Left renal pelvis (tissue), 4 donors: Measurements from ENCODE around the gene RDH8. TPM values are rescaled to one million over a fixed set of nuclear protein-coding genes. Genes with fewer than 3 reads are reported as not detected.

Experiments
- DNase-seq, 4 donors: peaks; one replicate each; pipeline ENCODE4 v3.0.0-alpha.2; 2013; ENCODE audit warnings: low read depth in 4 of 4, low spot score in 3 of 4
- polyA plus RNA-seq, 4 donors: library from polyadenylated mRNA; unstranded; fragments of 120-200 nt; gene quantifications; one replicate each; pipeline ENCODE4 v1.2.1, GENCODE V29; 2013; ENCODE audit not compliant: insufficient read length in 4 of 4

Gene RDH8
- polyA plus RNA-seq, 4 donors = not detected

- DNase-seq = no peak
These were observed 20.3 kb downstream of the RDH8 start for GRCh38 chr19:10033614-10034013.

GRCh38 chr19:10036601-10037071 is 23.4 kb downstream of the RDH8 start:
- no peak for DNase-seq

GRCh38 chr19:10037367-10037766 is 24.1 kb downstream of the RDH8 start:
- no peak for DNase-seq

- no peak for DNase-seq
These were observed 24.5 kb downstream of the RDH8 start for GRCh38 chr19:10037809-10038208.

GRCh38 chr19:10043286-10043927 is 30.1 kb downstream of the RDH8 start:
- peak in 1 of 4 donors; percentile 18 for DNase-seq

GRCh38 chr19:10044390-10044789 is 31.1 kb downstream of the RDH8 start:
- DNase-seq = no peak

GRCh38 chr19:10045371-10045770 is 32.1 kb downstream of the RDH8 start:
- DNase-seq = no peak

- DNase-seq = no peak
These were observed 36.3 kb downstream of the RDH8 start for GRCh38 chr19:10049626-10050025.

- DNase-seq = no peak
These were observed 39.5 kb downstream of the RDH8 start for GRCh38 chr19:10052602-10053360.

- DNase-seq = no peak
These were observed 48.5 kb downstream of the RDH8 start for GRCh38 chr19:10061717-10062310.

GRCh38 chr19:10068205-10068604 is 54.9 kb downstream of the RDH8 start:
- no peak for DNase-seq

GRCh38 chr19:10069046-10069445 is 55.8 kb downstream of the RDH8 start:
- DNase-seq = no peak

GRCh38 chr19:10070730-10071446 is 57.6 kb downstream of the RDH8 start:
- no peak for DNase-seq

Other genes starting within 250 kb of the RDH8 start
- 10 to 100 TPM; 16.3 to 34.3 (median 21.7) TPM for gene ZNF846, start 244.7 kb upstream of the RDH8 start, polyA plus RNA-seq
- 10 to 100 TPM; 26.2 to 39.6 (median 30.9) TPM for gene FBXL12, start 194.4 kb upstream of the RDH8 start, polyA plus RNA-seq
- gene UBL5, start 185.6 kb upstream of the RDH8 start, polyA plus RNA-seq = 100 to 1,000 TPM; 217 to 297 (median 282) TPM
- gene PIN1, start 178.2 kb upstream of the RDH8 start, polyA plus RNA-seq = 10 to 100 TPM; 45.8 to 73.3 (median 48.4) TPM
- gene OLFM2, start 77.0 kb upstream of the RDH8 start, polyA plus RNA-seq = 10 to 100 TPM; 17.8 to 30.7 (median 23.2) TPM
- gene COL5A3, start 3.0 kb upstream of the RDH8 start, polyA plus RNA-seq = 10 to 100 TPM in 1 of 4 donors, 1 to 10 TPM in 3; 1.1 to 14.4 (median 1.7) TPM
- gene SHFL, start 72.8 kb downstream of the RDH8 start, polyA plus RNA-seq = 10 to 100 TPM; 23.0 to 34.7 (median 25.2) TPM
- 1 to 10 TPM in 3 of 4 donors, under 1 TPM in 1; 0.66 to 3.0 (median 2.4) TPM for gene ANGPTL6, start 89.2 kb downstream of the RDH8 start, polyA plus RNA-seq
- gene PPAN, start 92.9 kb downstream of the RDH8 start, polyA plus RNA-seq = 10 to 100 TPM; 20.6 to 39.8 (median 25.9) TPM
- gene P2RY11, start 98.2 kb downstream of the RDH8 start, polyA plus RNA-seq = 10 to 100 TPM in 1 of 4 donors, 1 to 10 TPM in 3; 6.6 to 17.4 (median 8.7) TPM
- gene EIF3G, start 106.4 kb downstream of the RDH8 start, polyA plus RNA-seq = 100 to 1,000 TPM; 152 to 226 (median 197) TPM
- gene DNMT1, start 181.5 kb downstream of the RDH8 start, polyA plus RNA-seq = 100 to 1,000 TPM in 3 of 4 donors, 10 to 100 TPM in 1; 82.1 to 134 (median 119) TPM
- gene S1PR2, start 217.8 kb downstream of the RDH8 start, polyA plus RNA-seq = 10 to 100 TPM; 11.6 to 15.1 (median 12.9) TPM
- gene MRPL4, start 238.7 kb downstream of the RDH8 start, polyA plus RNA-seq = 10 to 100 TPM; 30.1 to 54.0 (median 34.2) TPM